GM12865 (cell line): ENCODE data around the gene DLG2.

Experiments
- DNase-seq: peaks from one replicate; pipeline ENCODE4 v3.0.0; 2010; ENCODE audit warnings: low read depth
- H3K4me3 ChIP-seq: 2 replicates; pipeline ENCODE4 v1.5.1; 2011; ENCODE audit warnings: mild to moderate bottlenecking, low read depth, low read length, control low read depth
- TF ChIP-seq, protein P1 (sequence below): IDR thresholded peaks from 2 replicates; pipeline ENCODE4 v1.5.1; 2011; ENCODE audit warnings: low read length, control low read depth, low read depth, inconsistent platforms; ENCODE audit not compliant: insufficient read depth; ENCODE audit errors: missing control alignments

The DLG2 gene

DNA sequence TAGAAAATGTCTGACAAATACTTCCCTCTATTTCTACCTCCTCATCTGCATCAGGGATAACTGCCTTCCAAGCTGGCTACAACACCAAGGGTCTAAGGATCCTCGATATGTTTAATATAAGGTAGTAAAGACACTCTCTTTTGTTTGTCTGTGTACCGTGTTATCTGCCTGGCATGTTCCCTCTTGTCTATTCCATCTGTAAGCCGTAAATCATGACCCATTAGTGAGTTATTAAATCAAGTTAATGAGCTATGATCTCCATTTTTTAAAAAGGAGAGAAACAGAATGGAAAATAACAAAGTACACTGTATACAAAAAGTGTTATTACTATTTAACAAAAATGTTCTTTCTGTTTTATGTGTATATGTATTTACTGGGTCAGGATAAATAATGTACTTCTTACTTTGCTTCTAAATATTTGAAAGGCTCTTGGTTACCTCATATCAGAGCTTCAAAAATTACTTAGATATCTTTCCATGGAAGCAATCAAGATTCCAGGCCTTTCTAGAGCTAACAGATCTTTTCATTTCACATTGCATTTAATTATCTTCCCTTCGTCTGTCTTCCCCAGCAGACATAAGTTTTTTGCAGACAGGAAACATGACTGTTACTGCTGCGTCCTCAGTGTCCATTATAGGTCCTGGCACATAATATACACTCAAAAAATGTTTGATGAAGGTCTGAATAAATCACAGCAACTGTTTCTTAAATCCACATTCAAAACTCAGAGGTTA lies 1998.4 kb downstream of the DLG2 start:
- TF ChIP-seq, protein P1, sequence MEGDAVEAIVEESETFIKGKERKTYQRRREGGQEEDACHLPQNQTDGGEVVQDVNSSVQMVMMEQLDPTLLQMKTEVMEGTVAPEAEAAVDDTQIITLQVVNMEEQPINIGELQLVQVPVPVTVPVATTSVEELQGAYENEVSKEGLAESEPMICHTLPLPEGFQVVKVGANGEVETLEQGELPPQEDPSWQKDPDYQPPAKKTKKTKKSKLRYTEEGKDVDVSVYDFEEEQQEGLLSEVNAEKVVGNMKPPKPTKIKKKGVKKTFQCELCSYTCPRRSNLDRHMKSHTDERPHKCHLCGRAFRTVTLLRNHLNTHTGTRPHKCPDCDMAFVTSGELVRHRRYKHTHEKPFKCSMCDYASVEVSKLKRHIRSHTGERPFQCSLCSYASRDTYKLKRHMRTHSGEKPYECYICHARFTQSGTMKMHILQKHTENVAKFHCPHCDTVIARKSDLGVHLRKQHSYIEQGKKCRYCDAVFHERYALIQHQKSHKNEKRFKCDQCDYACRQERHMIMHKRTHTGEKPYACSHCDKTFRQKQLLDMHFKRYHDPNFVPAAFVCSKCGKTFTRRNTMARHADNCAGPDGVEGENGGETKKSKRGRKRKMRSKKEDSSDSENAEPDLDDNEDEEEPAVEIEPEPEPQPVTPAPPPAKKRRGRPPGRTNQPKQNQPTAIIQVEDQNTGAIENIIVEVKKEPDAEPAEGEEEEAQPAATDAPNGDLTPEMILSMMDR = no peak
- H3K4me3 ChIP-seq = no peak overlapping the region
- DNase-seq = no peak

DNA sequence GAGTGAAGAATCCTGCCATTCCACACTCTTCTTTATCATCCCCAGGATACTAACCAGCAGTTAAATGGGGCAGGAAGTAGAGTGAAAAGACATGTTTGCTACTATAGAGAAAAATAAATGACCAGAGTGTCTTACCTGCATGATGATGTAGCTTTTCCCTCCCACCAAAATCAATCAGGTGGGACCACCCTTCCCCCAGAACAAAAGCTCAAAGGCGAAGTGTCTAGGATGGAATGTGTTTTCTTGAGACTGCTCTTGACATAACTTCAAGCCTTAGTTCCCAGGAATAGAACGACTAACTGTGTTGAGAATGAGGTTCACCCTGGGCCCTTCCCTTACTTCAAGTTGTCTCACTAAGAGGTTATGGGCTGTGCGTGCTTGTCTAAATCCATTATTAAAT lies 2001.8 kb downstream of the DLG2 start:
- TF ChIP-seq, protein P1 = no peak
- no peak for DNase-seq
- H3K4me3 ChIP-seq = no peak overlapping the region

DNA sequence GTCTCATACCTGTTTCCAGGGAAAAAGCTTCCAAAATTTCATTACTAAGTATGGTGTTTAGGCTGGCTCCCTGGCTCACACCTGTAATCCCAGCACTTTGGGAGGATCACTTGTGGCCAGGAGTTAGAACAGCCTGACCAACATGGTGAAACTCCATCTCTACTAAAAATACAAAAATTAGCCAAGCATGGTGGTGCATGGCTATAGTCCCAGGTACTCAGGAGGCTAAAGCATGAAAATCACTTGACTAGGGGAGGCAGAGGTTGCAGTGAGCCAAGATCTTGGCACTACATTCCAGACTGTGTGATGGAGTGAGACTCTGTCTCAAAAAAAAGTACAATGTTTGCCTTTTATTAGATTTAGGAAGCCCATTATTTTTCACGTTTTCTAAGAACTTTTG lies 2009.5 kb downstream of the DLG2 start:
- TF ChIP-seq, protein P1 = no peak
- no peak for DNase-seq
- no peak overlapping the region for H3K4me3 ChIP-seq

DNA sequence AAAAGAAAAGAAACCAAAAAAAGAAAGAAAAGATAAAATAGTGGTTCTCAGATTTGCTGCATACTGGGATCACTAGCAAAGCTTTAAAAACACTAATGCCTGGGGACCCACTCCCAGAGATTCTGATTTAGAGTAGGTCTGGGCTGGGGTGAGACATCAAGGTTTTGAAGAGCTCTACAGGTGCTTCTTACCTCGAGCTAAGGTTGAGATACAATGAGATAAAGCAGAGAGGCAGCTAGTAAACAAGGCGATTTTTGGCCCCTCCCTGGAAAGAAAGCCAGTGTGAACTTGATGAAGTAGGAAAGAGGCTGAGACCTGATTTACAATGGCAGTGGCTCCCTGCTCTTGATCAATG lies 2013.4 kb downstream of the DLG2 start:
- DNase-seq = peak; percentile 18
- TF ChIP-seq, protein P1 = no peak
- no peak overlapping the region for H3K4me3 ChIP-seq

DNA sequence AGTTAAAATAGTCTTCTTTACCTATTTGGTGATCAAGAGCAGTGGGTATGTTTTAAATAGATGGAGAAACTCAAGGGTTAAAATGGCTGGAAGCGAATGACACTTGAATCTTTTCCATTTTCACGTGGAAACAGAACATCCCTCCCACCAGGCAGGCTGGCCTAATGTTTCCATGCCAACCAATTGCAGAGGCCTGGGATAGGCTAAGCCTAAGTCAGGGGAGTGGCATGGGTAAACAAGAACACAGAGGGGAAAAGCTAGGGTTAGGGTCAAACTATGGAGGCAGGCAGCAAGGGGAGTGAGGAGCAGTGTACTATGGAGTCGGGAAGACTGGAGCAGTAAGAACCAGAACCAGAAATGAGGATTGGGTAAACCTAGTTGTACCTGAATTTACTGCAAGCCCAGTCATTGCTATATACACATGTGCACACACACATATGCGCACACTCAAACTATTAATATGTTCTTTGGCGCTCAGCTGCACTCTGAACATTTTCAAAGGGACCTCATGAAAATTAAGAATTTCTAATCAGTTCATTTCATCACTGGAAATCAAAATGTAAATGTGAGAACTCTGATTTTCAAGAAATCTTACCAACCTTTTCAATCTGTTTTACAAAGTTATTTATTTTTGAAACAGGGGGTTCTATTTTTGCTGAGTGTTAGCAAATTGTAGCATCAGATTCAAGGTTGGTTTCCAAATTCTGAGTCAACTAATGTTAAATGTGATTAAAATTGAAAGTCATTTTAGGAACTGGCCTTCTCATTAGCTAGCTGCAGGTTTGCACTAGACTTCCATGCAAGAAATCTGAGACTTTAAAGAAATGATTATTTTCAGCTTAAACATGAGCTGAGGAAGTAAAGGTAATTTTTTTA lies 2014.0 kb downstream of the DLG2 start:
- peak; percentile 69 for DNase-seq
- TF ChIP-seq, protein P1 = no peak
- H3K4me3 ChIP-seq = no peak overlapping the region

DNA sequence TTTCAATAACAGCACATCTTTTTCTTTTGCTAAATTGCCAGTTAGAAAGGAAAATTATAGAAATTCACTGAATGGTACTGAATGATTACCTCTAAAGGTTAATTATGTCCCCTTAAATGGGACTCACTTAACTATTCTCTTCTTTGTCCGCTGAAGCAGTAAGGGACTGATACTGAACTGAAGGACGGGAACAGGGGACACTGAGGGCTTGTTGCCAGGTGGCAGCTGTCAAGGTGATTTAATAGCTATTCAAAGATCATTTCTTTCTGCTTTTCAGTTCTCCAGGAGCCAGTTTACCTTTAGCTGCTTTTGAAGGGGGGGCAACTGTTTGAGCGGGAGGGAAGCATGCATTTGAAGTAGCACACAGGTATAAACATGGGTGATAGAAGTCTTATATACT lies 2015.5 kb downstream of the DLG2 start:
- no peak overlapping the region for H3K4me3 ChIP-seq
- DNase-seq = no peak
- TF ChIP-seq, protein P1 = no peak
